ENCODE results near the gene PDCD2. TPM values are rescaled to one million over a fixed set of nuclear protein-coding genes. Genes with fewer than 3 reads are reported as not detected.

PDCD2 gene
- total RNA-seq, 4 donors from 2014 or later, result 23.8 to 50.3 (median 39.6) TPM

- H3K36me3 ChIP-seq, result no peaks in the 10 kb centered on the region
- no peak for TF ChIP-seq POLR2A (IDR thresholded peaks at IDR 0.05)
- TF ChIP-seq CTCF (IDR thresholded peaks at IDR 0.05), result no peak
These were observed 9.2 kb downstream of the PDCD2 start for GRCh38 chr6:170575250-170575649.

GRCh38 chr6:170572704-170573466 is 11.6 kb downstream of the PDCD2 start:
- Histone ChIP-seq H3K36me3 (no peaks in the 10 kb centered on the region), H3K9me3 (no peaks in the 10 kb centered on the region), H3K4me3 (no peak overlapping the region), H3K4me1 (no peaks in the 10 kb centered on the region), H3K27ac (no peak overlapping the region), H3K27me3 (no peaks in the 10 kb centered on the region)
- TF ChIP-seq CTCF (IDR thresholded peaks at IDR 0.05) (no peak), POLR2A (IDR thresholded peaks at IDR 0.05) (no peak)
- intact Hi-C loops (cut with DNase I; ENCODE audit: low total_unique reads), result no loop called here
- no peak for DNase-seq

More at GRCh38 chr6:170575250-170575649, 9.2 kb downstream of the PDCD2 start:
- H3K4me1 ChIP-seq, result no peaks in the 10 kb centered on the region
- H3K9me3 ChIP-seq, result no peaks in the 10 kb centered on the region
- H3K27ac ChIP-seq, result no peak overlapping the region
- H3K27me3 ChIP-seq, result no peaks in the 10 kb centered on the region
- no peak for DNase-seq
- intact Hi-C loops (cut with DNase I; ENCODE audit: low total_unique reads), result no loop called here
- H3K4me3 ChIP-seq, result no peak overlapping the region

- no peak for TF ChIP-seq POLR2A (IDR thresholded peaks at IDR 0.05)
- TF ChIP-seq CTCF (IDR thresholded peaks at IDR 0.05), result no peak
- H3K9me3 ChIP-seq, result no peaks in the 10 kb centered on the region
- no peaks in the 10 kb centered on the region for H3K4me1 ChIP-seq
- no peak for DNase-seq
- H3K27ac ChIP-seq, result no peak overlapping the region
- intact Hi-C loops (cut with DNase I; ENCODE audit: low total_unique reads), result no loop called here
- no peaks in the 10 kb centered on the region for H3K27me3 ChIP-seq
- no peak overlapping the region for H3K4me3 ChIP-seq
- no peaks in the 10 kb centered on the region for H3K36me3 ChIP-seq
These were observed 19.4 kb downstream of the PDCD2 start for GRCh38 chr6:170564936-170565530.

GRCh38 chr6:170561555-170561954 is 22.9 kb downstream of the PDCD2 start:
- Histone ChIP-seq H3K4me1 (no peaks in the 10 kb centered on the region), H3K27me3 (no peaks in the 10 kb centered on the region), H3K36me3 (no peaks in the 10 kb centered on the region), H3K27ac (no peak overlapping the region), H3K9me3 (no peaks in the 10 kb centered on the region), H3K4me3 (no peak overlapping the region)
- no peak for TF ChIP-seq POLR2A (IDR thresholded peaks at IDR 0.05)
- TF ChIP-seq CTCF (IDR thresholded peaks at IDR 0.05), result no peak
- no peak for DNase-seq
- intact Hi-C loops (cut with DNase I; ENCODE audit: low total_unique reads), result no loop called here

- DNase-seq, result no peak
- intact Hi-C loops (cut with DNase I; ENCODE audit: low total_unique reads), result no loop called here
- H3K27ac ChIP-seq, result peak overlapping the region in 1 of 2 donors; percentile 90
- no peaks in the 10 kb centered on the region for H3K9me3 ChIP-seq
- no peak for TF ChIP-seq POLR2A (IDR thresholded peaks at IDR 0.05)
- TF ChIP-seq CTCF (IDR thresholded peaks at IDR 0.05), result no peak
- peaks cover 4 to 14% of the 10 kb centered on the region in 2 donors for H3K4me1 ChIP-seq
- H3K36me3 ChIP-seq, result no peaks in the 10 kb centered on the region
- no peaks in the 10 kb centered on the region for H3K27me3 ChIP-seq
- H3K4me3 ChIP-seq, result peak overlapping the region in 1 of 2 donors; percentile 83
These were observed 29.1 kb downstream of the PDCD2 start for GRCh38 chr6:170555305-170555704.

Data from uterus (tissue), 4 donors.